HepG2 (cell line): ENCODE results near the gene MCTS1. TPM values are rescaled to one million over a fixed set of nuclear protein-coding genes. Genes with fewer than 3 reads are reported as not detected.
A peak's percentile ranks its signal among the peaks of the same experiment; 100 is the strongest.

Experiments
- CEBPZ ChIP-seq: IDR thresholded peaks from 2 replicates; pipeline ENCODE4 v1.6.1; 2012; ENCODE audit warnings: low read length, improper control_type of control experiment
- IKZF4 ChIP-seq: sonication (generic); formaldehyde crosslinking; IDR thresholded peaks from 2 replicates; pipeline ENCODE4 v1.5.1; 2020; ENCODE audit warnings: borderline replicate concordance, mild to moderate bottlenecking, low read depth, missing genetic modification reagents; ENCODE audit errors: not compliant biosample characterization
- IRF1 ChIP-seq: sonication (generic); formaldehyde crosslinking; IDR thresholded peaks from 2 replicates; pipeline ENCODE4 v1.4.0; 2020; ENCODE audit warnings: low read depth, mild to moderate bottlenecking, missing genetic modification reagents
- MAZ ChIP-seq, 2 experiments: sonication (generic) in 1 of 2; formaldehyde crosslinking in 1 of 2; IDR thresholded peaks; 2 replicates each; pipeline versions ENCODE4 v1.5.0 to v1.6.1; 2012 to 2020; ENCODE audit warnings: low read depth in 2 of 2, mild to moderate bottlenecking in 2 of 2, borderline replicate concordance in 1 of 2, improper control_type of control experiment in 1 of 2, low read length in 1 of 2, missing genetic modification reagents in 1 of 2, moderate library complexity in 1 of 2
- NPAS2 ChIP-seq: sonication (generic); formaldehyde crosslinking; IDR thresholded peaks from 2 replicates; pipeline ENCODE4 v1.8.0; 2022; ENCODE audit warnings: mild to moderate bottlenecking, missing genetic modification reagents, borderline replicate concordance
- POLR2AphosphoS2 ChIP-seq: IDR thresholded peaks from 2 replicates; pipeline ENCODE4 v1.6.1; 2011; ENCODE audit warnings: low read depth, low read length, improper control_type of control experiment
- ZNF234 ChIP-seq: sonication (generic); formaldehyde crosslinking; conservative IDR thresholded peaks from 2 replicates; pipeline ENCODE4 v1.5.1; 2020; ENCODE audit warnings: mild to moderate bottlenecking, missing genetic modification reagents
- ZNF253 ChIP-seq: sonication (generic); formaldehyde crosslinking; IDR thresholded peaks from 2 replicates; pipeline ENCODE4 v1.8.0; 2022; ENCODE audit warnings: mild to moderate bottlenecking, missing genetic modification reagents, borderline replicate concordance
- ZNF430 ChIP-seq: sonication (generic); formaldehyde crosslinking; IDR thresholded peaks from 2 replicates; pipeline ENCODE4 v1.9.0; 2021; ENCODE audit warnings: mild to moderate bottlenecking, missing genetic modification reagents
- ZNF614 ChIP-seq: IDR thresholded peaks from 2 replicates; pipeline ENCODE4 v1.6.1; 2018; ENCODE audit warnings: missing biosample characterization, missing genetic modification reagents, inconsistent platforms, borderline replicate concordance
- ZNF7 ChIP-seq: IDR thresholded peaks from 2 replicates; pipeline ENCODE4 v1.6.1; 2016; ENCODE audit warnings: missing biosample characterization, missing genetic modification reagents
- ZNF747 ChIP-seq: sonication (generic); formaldehyde crosslinking; IDR thresholded peaks from 2 replicates; pipeline ENCODE4 v1.8.1; 2023; ENCODE audit warnings: missing genetic modification reagents, mild to moderate bottlenecking, borderline replicate concordance
- ZSCAN22 ChIP-seq: sonication (generic); formaldehyde crosslinking; IDR thresholded peaks from 2 replicates; pipeline ENCODE4 v1.4.0; 2020; ENCODE audit warnings: mild to moderate bottlenecking, missing genetic modification reagents
- polyA plus RNA-seq, 8 experiments: library from polyadenylated mRNA; depleted of rRNA in 3 of 8; stranded (reverse) in 7 of 8; unstranded in 1 of 8; fragments of >200 nt; fragmentation: Illumina TruSeq in 4 of 8; extraction: Trizol in 4 of 8; gene quantifications; 2 replicates each; pipeline versions ENCODE4 v1.2.1 to v1.2.3, GENCODE V29; 2011 to 2016; ENCODE audit warnings: low read depth in 4 of 8, missing spikeins in 1 of 8, mixed read lengths in 1 of 8; ENCODE audit not compliant: insufficient read depth in 1 of 8
- total RNA-seq, 5 experiments: library from RNA; depleted of rRNA; stranded (reverse); fragments of >200 nt; fragmentation: Illumina TruSeq; extraction: Trizol; gene quantifications; 2 replicates each; pipeline ENCODE4 v1.2.3, GENCODE V29; 2016; ENCODE audit warnings: low read depth in 1 of 5
- TF ChIP-seq, protein P1 (sequence below): sonication (generic); formaldehyde crosslinking; IDR thresholded peaks from 2 replicates; pipeline ENCODE4 v1.5.1; 2020; ENCODE audit warnings: mild to moderate bottlenecking, missing genetic modification reagents, moderate library complexity

MCTS1 gene
- total and polyA plus RNA-seq, 2 of the 13 experiments (the other 11 are each of a cell fraction or from before 2014, with no cell fraction given): 30.1 to 59.0 TPM

- no peak for TF ChIP-seq ZNF614
- no peak for TF ChIP-seq ZNF747 (CRISPR knock-in tag)
- TF ChIP-seq POLR2AphosphoS2: no peak
- TF ChIP-seq CEBPZ: no peak
- TF ChIP-seq MAZ (IDR thresholded peaks at IDR 0.05; ENCODE audit: borderline replicate concordance, low read depth, low read length): no peak
- TF ChIP-seq MAZ (CRISPR knock-in tag; IDR thresholded peaks at IDR 0.05; ENCODE audit: low read depth): no peak
- TF ChIP-seq NPAS2 (CRISPR knock-in tag): no peak
- TF ChIP-seq, protein P1, sequence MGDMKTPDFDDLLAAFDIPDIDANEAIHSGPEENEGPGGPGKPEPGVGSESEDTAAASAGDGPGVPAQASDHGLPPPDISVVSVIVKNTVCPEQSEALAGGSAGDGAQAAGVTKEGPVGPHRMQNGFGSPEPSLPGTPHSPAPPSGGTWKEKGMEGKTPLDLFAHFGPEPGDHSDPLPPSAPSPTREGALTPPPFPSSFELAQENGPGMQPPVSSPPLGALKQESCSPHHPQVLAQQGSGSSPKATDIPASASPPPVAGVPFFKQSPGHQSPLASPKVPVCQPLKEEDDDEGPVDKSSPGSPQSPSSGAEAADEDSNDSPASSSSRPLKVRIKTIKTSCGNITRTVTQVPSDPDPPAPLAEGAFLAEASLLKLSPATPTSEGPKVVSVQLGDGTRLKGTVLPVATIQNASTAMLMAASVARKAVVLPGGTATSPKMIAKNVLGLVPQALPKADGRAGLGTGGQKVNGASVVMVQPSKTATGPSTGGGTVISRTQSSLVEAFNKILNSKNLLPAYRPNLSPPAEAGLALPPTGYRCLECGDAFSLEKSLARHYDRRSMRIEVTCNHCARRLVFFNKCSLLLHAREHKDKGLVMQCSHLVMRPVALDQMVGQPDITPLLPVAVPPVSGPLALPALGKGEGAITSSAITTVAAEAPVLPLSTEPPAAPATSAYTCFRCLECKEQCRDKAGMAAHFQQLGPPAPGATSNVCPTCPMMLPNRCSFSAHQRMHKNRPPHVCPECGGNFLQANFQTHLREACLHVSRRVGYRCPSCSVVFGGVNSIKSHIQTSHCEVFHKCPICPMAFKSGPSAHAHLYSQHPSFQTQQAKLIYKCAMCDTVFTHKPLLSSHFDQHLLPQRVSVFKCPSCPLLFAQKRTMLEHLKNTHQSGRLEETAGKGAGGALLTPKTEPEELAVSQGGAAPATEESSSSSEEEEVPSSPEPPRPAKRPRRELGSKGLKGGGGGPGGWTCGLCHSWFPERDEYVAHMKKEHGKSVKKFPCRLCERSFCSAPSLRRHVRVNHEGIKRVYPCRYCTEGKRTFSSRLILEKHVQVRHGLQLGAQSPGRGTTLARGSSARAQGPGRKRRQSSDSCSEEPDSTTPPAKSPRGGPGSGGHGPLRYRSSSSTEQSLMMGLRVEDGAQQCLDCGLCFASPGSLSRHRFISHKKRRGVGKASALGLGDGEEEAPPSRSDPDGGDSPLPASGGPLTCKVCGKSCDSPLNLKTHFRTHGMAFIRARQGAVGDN (CRISPR knock-in tag): peak; percentile 57
- no peak for TF ChIP-seq ZNF253 (CRISPR knock-in tag)
- TF ChIP-seq ZSCAN22: no peak
- TF ChIP-seq ZNF430 (CRISPR knock-in tag): no peak
- TF ChIP-seq IKZF4 (CRISPR knock-in tag): no peak
- no peak for TF ChIP-seq ZNF7 (CRISPR knock-in tag)
- no peak for TF ChIP-seq ZNF234 (CRISPR knock-in tag)
- TF ChIP-seq IRF1 (CRISPR knock-in tag): no peak
These were observed at the start of gene MCTS1 (continued) for GRCh38 chrX:120603707-120604360.
